WTC11 (cell line): ENCODE results near the gene RNASEH1. TPM values are rescaled to one million over a fixed set of nuclear protein-coding genes. Genes with fewer than 3 reads are reported as not detected.

ENCODE experiments used
- ATAC-seq: fragments of 200-7000 bp; cut with Tn5 transposase; 2 replicates; pipeline ENCODE4 v1.10.0; 2021; ENCODE audit warnings: mild to moderate bottlenecking, moderate library complexity
- CTCF ChIA-PET: fragments of 300-600 bp; sonication (Branson Sonifier 250); formaldehyde crosslinking; loops from one replicate; lab custom pipeline; 2021; ENCODE audit warnings: antibody characterized with exemption; lab: Charles Lee
- POLR2A ChIA-PET: fragments of 350-600 bp; sonication (Branson Sonifier 250); formaldehyde crosslinking; loops from one replicate; lab custom pipeline; 2021; ENCODE audit warnings: antibody characterized with exemption; lab: Charles Lee
- DNase-seq: peaks from one replicate; pipeline ENCODE4 v3.0.0; 2021; ENCODE audit warnings: low spot score
- H3K27ac Mint-ChIP-seq: 2 replicates; pipeline ENCODE4 v1.8.0; 2021; ENCODE audit warnings: mixed read lengths
- H3K27me3 Mint-ChIP-seq: 2 replicates; pipeline ENCODE4 v1.8.0; 2021; ENCODE audit warnings: low read depth, mild to moderate bottlenecking, moderate library complexity, mixed read lengths
- H3K36me3 Mint-ChIP-seq: 2 replicates; pipeline ENCODE4 v1.8.0; 2021; ENCODE audit warnings: mixed read lengths
- H3K4me1 Mint-ChIP-seq: 2 replicates; pipeline ENCODE4 v1.8.0; 2022; ENCODE audit warnings: mixed read lengths
- H3K4me3 Mint-ChIP-seq: 2 replicates; pipeline ENCODE4 v1.8.0; 2021; ENCODE audit warnings: mild to moderate bottlenecking, moderate library complexity, mixed read lengths
- H3K9me3 Mint-ChIP-seq: 2 replicates; pipeline ENCODE4 v1.8.0; 2021; ENCODE audit warnings: mixed read lengths
- ATF1 ChIP-seq: sonication (generic); formaldehyde crosslinking; IDR thresholded peaks from 2 replicates; pipeline ENCODE4 v1.8.1; 2023; ENCODE audit warnings: mild to moderate bottlenecking, moderate library complexity, missing genetic modification reagents
- CBFB ChIP-seq: sonication (generic); formaldehyde crosslinking; IDR thresholded peaks from 2 replicates; pipeline ENCODE4 v1.8.1; 2022; ENCODE audit warnings: mild to moderate bottlenecking, low read depth, missing genetic modification reagents
- EMX1 ChIP-seq: fragments of 250-450 bp; sonication (Bioruptor Pico); IDR thresholded peaks from 2 replicates; pipeline ENCODE4 v1.8.0; 2021; ENCODE audit warnings: mild to moderate bottlenecking
- ESRRA ChIP-seq: sonication (generic); formaldehyde crosslinking; IDR thresholded peaks from 2 replicates; pipeline ENCODE4 v1.8.1; 2022; ENCODE audit warnings: mild to moderate bottlenecking, missing genetic modification reagents, borderline replicate concordance
- ETV6 ChIP-seq: sonication (generic); formaldehyde crosslinking; IDR thresholded peaks from 2 replicates; pipeline ENCODE4 v1.8.1; 2022; ENCODE audit warnings: mild to moderate bottlenecking, missing genetic modification reagents
- FOXK1 ChIP-seq: sonication (generic); formaldehyde crosslinking; IDR thresholded peaks from 2 replicates; pipeline ENCODE4 v1.8.0; 2022; ENCODE audit warnings: mild to moderate bottlenecking, moderate library complexity, missing genetic modification reagents
- IRF2 ChIP-seq: sonication (generic); formaldehyde crosslinking; IDR thresholded peaks from 2 replicates; pipeline ENCODE4 v1.8.0; 2022; ENCODE audit warnings: low read depth, missing genetic modification reagents, borderline replicate concordance
- JAZF1 ChIP-seq: fragments of 250-450 bp; sonication (Bioruptor Pico); IDR thresholded peaks from 2 replicates; pipeline ENCODE4 v1.9.0; 2021; ENCODE audit warnings: moderate library complexity, mild to moderate bottlenecking, inconsistent platforms
- MYBL2 ChIP-seq: sonication (generic); formaldehyde crosslinking; IDR thresholded peaks from 2 replicates; pipeline ENCODE4 v1.8.1; 2023; ENCODE audit warnings: mild to moderate bottlenecking, moderate library complexity, missing genetic modification reagents
- NFATC4 ChIP-seq: fragments of 250-450 bp; sonication (Bioruptor Pico); IDR thresholded peaks from 2 replicates; pipeline ENCODE4 v1.9.0; 2021; ENCODE audit warnings: mild to moderate bottlenecking
- OVOL2 ChIP-seq: fragments of 250-450 bp; sonication (Bioruptor Pico); IDR thresholded peaks from 2 replicates; pipeline ENCODE4 v1.9.0; 2021; ENCODE audit warnings: mild to moderate bottlenecking, borderline replicate concordance
- RELA ChIP-seq: sonication (generic); formaldehyde crosslinking; IDR thresholded peaks from 2 replicates; pipeline ENCODE4 v1.8.1; 2022; ENCODE audit warnings: missing genetic modification reagents, mild to moderate bottlenecking, borderline replicate concordance
- SOX15 ChIP-seq: fragments of 250-450 bp; sonication (Bioruptor Pico); IDR thresholded peaks from 2 replicates; pipeline ENCODE4 v1.9.0; 2021; ENCODE audit warnings: mild to moderate bottlenecking
- ZNF138 ChIP-seq: sonication (generic); formaldehyde crosslinking; conservative IDR thresholded peaks from 2 replicates; pipeline ENCODE4 v1.8.1; 2022; ENCODE audit warnings: mild to moderate bottlenecking, moderate library complexity, missing genetic modification reagents
- ZNF317 ChIP-seq: sonication (generic); formaldehyde crosslinking; IDR thresholded peaks from 2 replicates; pipeline ENCODE4 v1.8.1; 2023; ENCODE audit warnings: low read depth, mild to moderate bottlenecking, moderate library complexity, missing genetic modification reagents, borderline replicate concordance
- ZNF423 ChIP-seq: fragments of 250-450 bp; sonication (Bioruptor Pico); IDR thresholded peaks from 2 replicates; pipeline ENCODE4 v2.1.2; 2022; ENCODE audit warnings: mild to moderate bottlenecking, moderate library complexity
- total RNA-seq: library from RNA; stranded (reverse); gene quantifications from 3 replicates; pipeline ENCODE4 v1.2.3, GENCODE V29; 2021
- TF ChIP-seq, protein P1 (sequence below): sonication (generic); formaldehyde crosslinking; IDR thresholded peaks from 2 replicates; pipeline ENCODE4 v1.8.0; 2022; ENCODE audit warnings: mild to moderate bottlenecking, missing genetic modification reagents
- TF ChIP-seq, protein P2 (sequence below): fragments of 250-450 bp; sonication (Bioruptor Pico); IDR thresholded peaks from 2 replicates; pipeline ENCODE4 v1.9.0; 2021; ENCODE audit warnings: mild to moderate bottlenecking, borderline replicate concordance
- TF ChIP-seq, protein P3 (sequence below): sonication (generic); formaldehyde crosslinking; IDR thresholded peaks from 2 replicates; pipeline ENCODE4 v1.8.0; 2022; ENCODE audit warnings: missing genetic modification reagents

Gene RNASEH1
- total RNA-seq, 1 experiment from 2014 or later = 44.4 TPM

DNA sequence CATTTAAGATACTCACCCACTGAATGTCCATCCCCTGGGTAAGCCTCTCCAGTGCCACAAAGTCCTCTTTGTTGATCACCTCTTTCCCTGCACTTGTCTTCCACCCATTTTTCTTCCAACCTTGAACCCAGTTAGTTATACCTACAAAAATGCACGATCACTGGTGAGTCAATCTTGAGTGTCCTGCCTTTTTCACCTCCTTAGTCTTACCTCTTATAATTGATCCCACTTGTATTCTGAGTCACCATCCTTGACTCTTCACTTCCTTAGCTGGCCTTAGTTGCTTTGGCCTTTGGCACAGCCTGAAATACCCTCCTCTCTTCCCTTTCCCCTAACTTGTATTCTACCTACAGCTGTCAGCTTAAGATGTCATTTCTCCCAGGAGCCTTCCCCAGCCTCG lies 10.2 kb downstream of the RNASEH1 start:
- no peaks in the 10 kb centered on the region for H3K9me3 Mint-ChIP-seq
- no peak overlapping the region for H3K4me3 Mint-ChIP-seq
- H3K36me3 Mint-ChIP-seq = peaks cover 86% of the 10 kb centered on the region
- no peaks in the 10 kb centered on the region for H3K4me1 Mint-ChIP-seq
- DNase-seq (no peak), ATAC-seq (no peak)
- TF ChIP-seq ZNF423 (CRISPR knock-in tag) (no peak), RELA (CRISPR knock-in tag) (no peak), IRF2 (no peak), JAZF1 (no peak), FOXK1 (CRISPR knock-in tag) (no peak)
- H3K27me3 Mint-ChIP-seq = no peaks in the 10 kb centered on the region
- no peak overlapping the region for H3K27ac Mint-ChIP-seq
- CTCF ChIA-PET = no interaction called here
- POLR2A ChIA-PET = interaction anchor here (0.7 kb wide), 1 partner anchor 32 kb away, joined by 5 read pairs; no protein-coding TSS in a partner anchor

DNA sequence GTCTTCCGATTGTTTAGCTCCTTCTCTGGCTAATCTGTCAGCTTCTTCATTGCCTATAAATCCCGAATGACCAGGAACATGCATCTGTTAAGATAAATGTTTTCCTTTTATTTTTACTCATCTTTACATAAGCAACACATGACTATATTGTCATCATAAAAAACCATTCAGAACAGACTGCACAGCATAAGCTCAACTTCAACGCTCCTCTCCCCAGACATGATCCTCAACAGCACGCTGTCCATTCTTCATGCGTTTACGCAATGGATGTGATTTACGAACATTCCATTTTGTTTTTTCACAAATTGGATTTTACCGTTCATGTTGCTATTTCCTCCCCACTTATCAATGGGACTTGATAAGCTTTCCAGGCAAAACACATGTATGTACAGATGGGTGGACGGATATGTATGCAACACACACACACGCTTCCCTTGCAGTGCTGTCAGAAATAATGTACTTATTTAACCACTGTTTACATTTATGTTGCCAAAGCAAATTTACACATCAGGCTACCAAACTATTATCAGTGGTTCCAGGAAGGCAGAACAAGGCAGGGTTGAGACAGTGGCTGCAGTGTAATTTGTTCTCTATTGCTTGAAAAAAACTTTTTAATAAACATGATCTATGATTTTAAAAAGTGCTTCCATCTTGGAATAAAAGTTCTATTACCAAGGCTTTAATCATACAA lies 12.2 kb downstream of the RNASEH1 start:
- no peaks in the 10 kb centered on the region for H3K4me1 Mint-ChIP-seq
- ChIA-PET POLR2A (no interaction called here), CTCF (no interaction called here)
- no peak for ATAC-seq
- H3K36me3 Mint-ChIP-seq = peaks cover 88% of the 10 kb centered on the region
- H3K9me3 Mint-ChIP-seq = no peaks in the 10 kb centered on the region
- DNase-seq = no peak
- TF ChIP-seq SOX15 = no peak
- no peak for TF ChIP-seq ZNF317 (CRISPR knock-in tag)
- no peak for TF ChIP-seq NFATC4 (CRISPR knock-in tag)
- H3K27ac Mint-ChIP-seq = no peak overlapping the region
- no peak overlapping the region for H3K4me3 Mint-ChIP-seq
- no peaks in the 10 kb centered on the region for H3K27me3 Mint-ChIP-seq

DNA sequence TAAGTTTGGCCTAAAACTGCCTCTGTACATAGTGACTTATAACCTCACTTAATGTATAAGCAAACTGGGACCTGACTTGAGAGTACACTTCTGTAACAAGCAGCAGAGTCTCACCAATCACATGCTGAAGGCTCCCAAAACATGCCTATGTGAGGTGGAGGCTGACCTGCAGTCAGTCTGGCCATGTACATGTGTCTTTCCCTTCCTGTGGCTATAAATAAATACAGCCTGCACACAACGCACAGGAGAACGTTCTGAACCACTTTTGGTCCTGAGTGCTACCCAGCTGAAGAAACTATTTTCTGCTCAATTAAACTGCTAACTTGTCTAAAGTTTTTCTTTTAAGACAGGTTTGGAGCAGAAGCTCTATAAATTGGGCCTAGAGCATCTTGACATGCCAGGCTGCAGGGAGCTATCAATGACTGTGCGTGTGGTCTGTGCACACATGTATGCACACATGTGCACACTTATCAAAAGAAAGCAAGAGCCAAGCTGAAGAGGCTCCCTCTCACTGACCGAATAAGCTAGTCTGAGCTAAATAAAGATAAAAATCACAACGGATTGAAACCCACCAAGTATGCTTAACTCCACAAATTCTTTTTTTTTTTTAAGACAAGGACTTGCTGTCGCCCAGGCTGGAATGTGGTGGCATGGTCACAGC lies 15.0 kb downstream of the RNASEH1 start:
- DNase-seq (no peak), ATAC-seq (no peak)
- peaks cover 72% of the 10 kb centered on the region for H3K36me3 Mint-ChIP-seq
- H3K27ac Mint-ChIP-seq = no peak overlapping the region
- no peaks in the 10 kb centered on the region for H3K27me3 Mint-ChIP-seq
- TF ChIP-seq ETV6 (CRISPR knock-in tag) (no peak), IRF2 (no peak), JAZF1 (no peak), MYBL2 (CRISPR knock-in tag) (no peak)
- TF ChIP-seq, protein P1, sequence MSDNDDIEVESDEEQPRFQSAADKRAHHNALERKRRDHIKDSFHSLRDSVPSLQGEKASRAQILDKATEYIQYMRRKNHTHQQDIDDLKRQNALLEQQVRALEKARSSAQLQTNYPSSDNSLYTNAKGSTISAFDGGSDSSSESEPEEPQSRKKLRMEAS = no peak
- no peak overlapping the region for H3K4me3 Mint-ChIP-seq
- H3K9me3 Mint-ChIP-seq = no peaks in the 10 kb centered on the region
- no peaks in the 10 kb centered on the region for H3K4me1 Mint-ChIP-seq
- ChIA-PET CTCF (interaction anchor here (1.1 kb wide), 1 partner anchor 120 kb away, joined by 3 read pairs; no protein-coding TSS in a partner anchor), POLR2A (no interaction called here)

DNA sequence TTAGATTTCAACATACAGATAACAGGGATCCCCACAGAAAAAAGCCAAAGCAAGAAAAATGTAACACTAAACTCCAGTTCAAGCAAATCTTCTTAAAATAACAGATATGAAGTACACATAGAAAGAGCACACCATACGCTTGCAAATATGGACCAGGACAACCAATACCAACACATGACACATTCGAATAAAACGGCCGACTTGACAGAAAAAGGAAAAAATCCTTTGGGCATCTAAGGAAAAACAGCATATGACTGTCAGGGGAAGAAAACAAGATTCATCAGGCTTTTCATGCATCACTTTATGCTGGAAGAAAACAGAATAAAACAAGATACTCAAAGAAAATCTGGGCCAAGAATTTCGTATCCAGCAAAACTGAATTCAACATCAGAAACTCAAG lies 16.0 kb downstream of the RNASEH1 start:
- no peaks in the 10 kb centered on the region for H3K9me3 Mint-ChIP-seq
- H3K27me3 Mint-ChIP-seq = no peaks in the 10 kb centered on the region
- peaks cover 64% of the 10 kb centered on the region for H3K36me3 Mint-ChIP-seq
- POLR2A ChIA-PET = no interaction called here
- H3K27ac Mint-ChIP-seq = no peak overlapping the region
- H3K4me3 Mint-ChIP-seq = no peak overlapping the region
- ATAC-seq (no peak), DNase-seq (no peak)
- no peaks in the 10 kb centered on the region for H3K4me1 Mint-ChIP-seq
- CTCF ChIA-PET = no interaction called here
- TF ChIP-seq ZNF138 (CRISPR knock-in tag) = no peak
- TF ChIP-seq OVOL2 (CRISPR knock-in tag) = no peak
- no peak for TF ChIP-seq ESRRA (CRISPR knock-in tag)
- TF ChIP-seq, protein P2, sequence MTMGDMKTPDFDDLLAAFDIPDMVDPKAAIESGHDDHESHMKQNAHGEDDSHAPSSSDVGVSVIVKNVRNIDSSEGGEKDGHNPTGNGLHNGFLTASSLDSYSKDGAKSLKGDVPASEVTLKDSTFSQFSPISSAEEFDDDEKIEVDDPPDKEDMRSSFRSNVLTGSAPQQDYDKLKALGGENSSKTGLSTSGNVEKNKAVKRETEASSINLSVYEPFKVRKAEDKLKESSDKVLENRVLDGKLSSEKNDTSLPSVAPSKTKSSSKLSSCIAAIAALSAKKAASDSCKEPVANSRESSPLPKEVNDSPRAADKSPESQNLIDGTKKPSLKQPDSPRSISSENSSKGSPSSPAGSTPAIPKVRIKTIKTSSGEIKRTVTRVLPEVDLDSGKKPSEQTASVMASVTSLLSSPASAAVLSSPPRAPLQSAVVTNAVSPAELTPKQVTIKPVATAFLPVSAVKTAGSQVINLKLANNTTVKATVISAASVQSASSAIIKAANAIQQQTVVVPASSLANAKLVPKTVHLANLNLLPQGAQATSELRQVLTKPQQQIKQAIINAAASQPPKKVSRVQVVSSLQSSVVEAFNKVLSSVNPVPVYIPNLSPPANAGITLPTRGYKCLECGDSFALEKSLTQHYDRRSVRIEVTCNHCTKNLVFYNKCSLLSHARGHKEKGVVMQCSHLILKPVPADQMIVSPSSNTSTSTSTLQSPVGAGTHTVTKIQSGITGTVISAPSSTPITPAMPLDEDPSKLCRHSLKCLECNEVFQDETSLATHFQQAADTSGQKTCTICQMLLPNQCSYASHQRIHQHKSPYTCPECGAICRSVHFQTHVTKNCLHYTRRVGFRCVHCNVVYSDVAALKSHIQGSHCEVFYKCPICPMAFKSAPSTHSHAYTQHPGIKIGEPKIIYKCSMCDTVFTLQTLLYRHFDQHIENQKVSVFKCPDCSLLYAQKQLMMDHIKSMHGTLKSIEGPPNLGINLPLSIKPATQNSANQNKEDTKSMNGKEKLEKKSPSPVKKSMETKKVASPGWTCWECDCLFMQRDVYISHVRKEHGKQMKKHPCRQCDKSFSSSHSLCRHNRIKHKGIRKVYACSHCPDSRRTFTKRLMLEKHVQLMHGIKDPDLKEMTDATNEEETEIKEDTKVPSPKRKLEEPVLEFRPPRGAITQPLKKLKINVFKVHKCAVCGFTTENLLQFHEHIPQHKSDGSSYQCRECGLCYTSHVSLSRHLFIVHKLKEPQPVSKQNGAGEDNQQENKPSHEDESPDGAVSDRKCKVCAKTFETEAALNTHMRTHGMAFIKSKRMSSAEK = no peak
- TF ChIP-seq EMX1 (CRISPR knock-in tag) = no peak
- no peak for TF ChIP-seq ATF1 (CRISPR knock-in tag)
- TF ChIP-seq, protein P3, sequence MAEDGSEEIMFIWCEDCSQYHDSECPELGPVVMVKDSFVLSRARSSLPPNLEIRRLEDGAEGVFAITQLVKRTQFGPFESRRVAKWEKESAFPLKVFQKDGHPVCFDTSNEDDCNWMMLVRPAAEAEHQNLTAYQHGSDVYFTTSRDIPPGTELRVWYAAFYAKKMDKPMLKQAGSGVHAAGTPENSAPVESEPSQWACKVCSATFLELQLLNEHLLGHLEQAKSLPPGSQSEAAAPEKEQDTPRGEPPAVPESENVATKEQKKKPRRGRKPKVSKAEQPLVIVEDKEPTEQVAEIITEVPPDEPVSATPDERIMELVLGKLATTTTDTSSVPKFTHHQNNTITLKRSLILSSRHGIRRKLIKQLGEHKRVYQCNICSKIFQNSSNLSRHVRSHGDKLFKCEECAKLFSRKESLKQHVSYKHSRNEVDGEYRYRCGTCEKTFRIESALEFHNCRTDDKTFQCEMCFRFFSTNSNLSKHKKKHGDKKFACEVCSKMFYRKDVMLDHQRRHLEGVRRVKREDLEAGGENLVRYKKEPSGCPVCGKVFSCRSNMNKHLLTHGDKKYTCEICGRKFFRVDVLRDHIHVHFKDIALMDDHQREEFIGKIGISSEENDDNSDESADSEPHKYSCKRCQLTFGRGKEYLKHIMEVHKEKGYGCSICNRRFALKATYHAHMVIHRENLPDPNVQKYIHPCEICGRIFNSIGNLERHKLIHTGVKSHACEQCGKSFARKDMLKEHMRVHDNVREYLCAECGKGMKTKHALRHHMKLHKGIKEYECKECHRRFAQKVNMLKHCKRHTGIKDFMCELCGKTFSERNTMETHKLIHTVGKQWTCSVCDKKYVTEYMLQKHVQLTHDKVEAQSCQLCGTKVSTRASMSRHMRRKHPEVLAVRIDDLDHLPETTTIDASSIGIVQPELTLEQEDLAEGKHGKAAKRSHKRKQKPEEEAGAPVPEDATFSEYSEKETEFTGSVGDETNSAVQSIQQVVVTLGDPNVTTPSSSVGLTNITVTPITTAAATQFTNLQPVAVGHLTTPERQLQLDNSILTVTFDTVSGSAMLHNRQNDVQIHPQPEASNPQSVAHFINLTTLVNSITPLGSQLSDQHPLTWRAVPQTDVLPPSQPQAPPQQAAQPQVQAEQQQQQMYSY (CRISPR knock-in tag) = no peak
- no peak for TF ChIP-seq CBFB (CRISPR knock-in tag)
